Keratinocyte (primary cell): Measurements from ENCODE around the gene CISD1. TPM values are rescaled to one million over a fixed set of nuclear protein-coding genes. Genes with fewer than 3 reads are reported as not detected.
"Not testable (repeated sequence)": the region's sequence is repeated elsewhere in the genome, so short reads cannot be mapped to it uniquely, and the experiment has no call there.

Source experiments
- DNase-seq: peaks from one replicate; pipeline ENCODE4 v3.0.0-alpha.2; 2011; ENCODE audit warnings: low read depth, missing footprints, low spot score
- FAIRE-seq: peaks from 2 replicates; lab custom pipeline; 2011; peaks lifted over from hg19 to GRCh38; lab: Jason Lieb, UNC
- H2AFZ ChIP-seq: 2 replicates; pipeline ENCODE4 v1.6.0; 2012; ENCODE audit warnings: low read length, control low read depth, inconsistent platforms; ENCODE audit not compliant: control insufficient read depth
- H3K27ac ChIP-seq: 2 replicates; pipeline ENCODE4 v1.5.1; 2011; ENCODE audit warnings: low read length; ENCODE audit not compliant: control insufficient read depth, insufficient read depth
- H3K27me3 ChIP-seq: 3 replicates; pipeline ENCODE4 v1.6.0; 2011; ENCODE audit warnings: low read length; ENCODE audit not compliant: control insufficient read depth, insufficient read depth; ENCODE audit errors: extremely low read depth
- H3K36me3 ChIP-seq, 2 experiments: 2 replicates in 1 of 2; 3 replicates in 1 of 2; pipeline ENCODE4 v1.5.1; 2011; ENCODE audit warnings: low read length in 2 of 2, mild to moderate bottlenecking in 1 of 2; ENCODE audit not compliant: control insufficient read depth in 2 of 2, insufficient read depth in 2 of 2; ENCODE audit errors: extremely low read depth in 1 of 2
- H3K4me1 ChIP-seq: 3 replicates; pipeline ENCODE4 v1.5.1; 2011; ENCODE audit warnings: low read length; ENCODE audit not compliant: control insufficient read depth, insufficient read depth; ENCODE audit errors: extremely low read depth
- H3K4me2 ChIP-seq: 3 replicates; pipeline ENCODE4 v1.6.0; 2011; ENCODE audit warnings: low read depth, low read length; ENCODE audit not compliant: control insufficient read depth, insufficient read depth; ENCODE audit errors: extremely low read depth
- H3K4me3 ChIP-seq, 3 experiments: fragments of 200-600 bp in 1 of 3; sonication (generic) in 1 of 3; 2 replicates in 2 of 3; 3 replicates in 1 of 3; pipeline ENCODE4 v1.5.1; 2011 to 2016; ENCODE audit warnings: low read length in 3 of 3, mild to moderate bottlenecking in 3 of 3, control low read depth in 2 of 3, inconsistent platforms in 1 of 3, low read depth in 1 of 3, mixed read lengths in 1 of 3, mixed run types in 1 of 3, moderate library complexity in 1 of 3; ENCODE audit not compliant: control insufficient read depth in 2 of 3, insufficient read depth in 2 of 3; ENCODE audit errors: extremely low read depth in 1 of 3
- H3K79me2 ChIP-seq: 2 replicates; pipeline ENCODE4 v1.6.0; 2012; ENCODE audit warnings: low read length; ENCODE audit not compliant: control insufficient read depth, insufficient read depth
- H3K9ac ChIP-seq: 3 replicates; pipeline ENCODE4 v1.6.0; 2011; ENCODE audit warnings: low read length; ENCODE audit not compliant: control insufficient read depth, insufficient read depth; ENCODE audit errors: extremely low read depth
- H3K9me1 ChIP-seq: 3 replicates; pipeline ENCODE4 v1.6.0; 2011; ENCODE audit warnings: low read length; ENCODE audit not compliant: control insufficient read depth, insufficient read depth; ENCODE audit errors: extremely low read depth
- H3K9me3 ChIP-seq: 2 replicates; pipeline ENCODE4 v1.5.1; 2012; ENCODE audit warnings: low read depth, low read length; ENCODE audit not compliant: control insufficient read depth
- H4K20me1 ChIP-seq: 3 replicates; pipeline ENCODE4 v1.6.0; 2011; ENCODE audit warnings: low read length; ENCODE audit not compliant: control insufficient read depth, insufficient read depth; ENCODE audit errors: extremely low read depth
- EZH2 ChIP-seq: IDR thresholded peaks from one replicate; pipeline ENCODE4 v1.6.1; 2012; ENCODE audit warnings: inconsistent platforms, mild to moderate bottlenecking, low read length, moderate library complexity
- dilution Hi-C: fragments of 300-500 bp; cut with MboI; formaldehyde crosslinking; loops from one replicate; pipeline ENCODE4 v1.7.0; 2020; ENCODE audit warnings: low sequenced_read_pairs; ENCODE audit not compliant: extremely low pct_ligation_motif_present
- polyA plus RNA-seq, 5 experiments: library from polyadenylated mRNA; depleted of rRNA in 3 of 5; stranded (reverse) in 3 of 5; stranded (forward) in 1 of 5; unstranded in 1 of 5; fragments of >200 nt; gene quantifications; 1 replicate in 1 of 5; 2 replicates in 3 of 5; 3 replicates in 1 of 5; pipeline versions ENCODE4 v1.2.1 to v1.2.3, GENCODE V29; 2011 to 2012; ENCODE audit warnings: missing spikeins in 2 of 5, low read depth in 1 of 5, low replicate concordance in 1 of 5
- TF ChIP-seq, protein P1 (sequence below), 3 experiments: IDR thresholded peaks in 1 of 3; conservative IDR thresholded peaks in 1 of 3; optimal IDR thresholded peaks in 1 of 3; 2 replicates in 2 of 3; 3 replicates in 1 of 3; pipeline versions ENCODE3 to v1.5.1; 2011; ENCODE audit warnings: low read length in 3 of 3, mild to moderate bottlenecking in 3 of 3, moderate library complexity in 2 of 3, control low read depth in 1 of 3, inconsistent platforms in 1 of 3; ENCODE audit not compliant: insufficient read depth in 2 of 3; ENCODE audit errors: extremely low read depth in 1 of 3

The CISD1 gene
- polyA plus RNA-seq, 1 donor (not counting 4 experiments of a cell fraction or from before 2014, with no cell fraction given), result 81.7 TPM

DNA sequence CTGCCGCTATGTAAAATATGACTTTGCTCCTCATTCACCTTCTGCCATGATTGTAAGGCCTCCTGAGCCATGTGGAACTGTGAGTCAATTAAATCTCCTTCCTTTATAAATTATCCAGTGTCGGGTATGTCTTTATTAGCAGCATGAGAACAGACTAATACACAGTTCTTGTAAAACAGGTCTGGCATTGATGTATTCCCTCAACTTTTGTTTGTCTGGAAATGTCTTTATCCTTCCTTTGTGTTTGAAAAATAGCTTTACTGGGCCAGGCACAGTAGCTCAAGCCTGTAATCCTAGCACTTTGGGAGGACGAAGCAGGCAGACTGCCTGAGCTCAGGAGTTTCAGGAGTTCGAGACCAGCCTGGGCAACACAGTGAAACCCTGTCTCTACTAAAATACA is 15.8 kb upstream of the CISD1 start:
- H3K9me3 ChIP-seq, result no peaks in the 10 kb centered on the region
- no peak overlapping the region for H3K27ac ChIP-seq
- no peaks in the 10 kb centered on the region for H3K9me1 ChIP-seq
- H3K4me2 ChIP-seq, result no peak overlapping the region
- DNase-seq, result no peak
- H3K4me3 ChIP-seq, result no peak overlapping the region
- no peak overlapping the region for H3K9ac ChIP-seq
- no peaks in the 10 kb centered on the region for H4K20me1 ChIP-seq
- no peaks in the 10 kb centered on the region for H3K36me3 ChIP-seq
- no peaks in the 10 kb centered on the region for H3K79me2 ChIP-seq
- TF ChIP-seq, protein P1, sequence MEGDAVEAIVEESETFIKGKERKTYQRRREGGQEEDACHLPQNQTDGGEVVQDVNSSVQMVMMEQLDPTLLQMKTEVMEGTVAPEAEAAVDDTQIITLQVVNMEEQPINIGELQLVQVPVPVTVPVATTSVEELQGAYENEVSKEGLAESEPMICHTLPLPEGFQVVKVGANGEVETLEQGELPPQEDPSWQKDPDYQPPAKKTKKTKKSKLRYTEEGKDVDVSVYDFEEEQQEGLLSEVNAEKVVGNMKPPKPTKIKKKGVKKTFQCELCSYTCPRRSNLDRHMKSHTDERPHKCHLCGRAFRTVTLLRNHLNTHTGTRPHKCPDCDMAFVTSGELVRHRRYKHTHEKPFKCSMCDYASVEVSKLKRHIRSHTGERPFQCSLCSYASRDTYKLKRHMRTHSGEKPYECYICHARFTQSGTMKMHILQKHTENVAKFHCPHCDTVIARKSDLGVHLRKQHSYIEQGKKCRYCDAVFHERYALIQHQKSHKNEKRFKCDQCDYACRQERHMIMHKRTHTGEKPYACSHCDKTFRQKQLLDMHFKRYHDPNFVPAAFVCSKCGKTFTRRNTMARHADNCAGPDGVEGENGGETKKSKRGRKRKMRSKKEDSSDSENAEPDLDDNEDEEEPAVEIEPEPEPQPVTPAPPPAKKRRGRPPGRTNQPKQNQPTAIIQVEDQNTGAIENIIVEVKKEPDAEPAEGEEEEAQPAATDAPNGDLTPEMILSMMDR (optimal IDR thresholded peaks at IDR 0.05 in 1 of 3, IDR thresholded peaks at IDR 0.05 in 1 of 3, conservative IDR thresholded peaks at IDR 0.05 in 1 of 3; ENCODE audit: extremely low read depth in 1 of 3, insufficient read depth in 2 of 3, low read length in 3 of 3), result no peak
- no peak for TF ChIP-seq EZH2
- no peak for FAIRE-seq
- H2AFZ ChIP-seq, result no peak overlapping the region
- H3K27me3 ChIP-seq, result no peaks in the 10 kb centered on the region
- dilution Hi-C loops, result no loop called here
- H3K4me1 ChIP-seq, result no peaks in the 10 kb centered on the region

DNA sequence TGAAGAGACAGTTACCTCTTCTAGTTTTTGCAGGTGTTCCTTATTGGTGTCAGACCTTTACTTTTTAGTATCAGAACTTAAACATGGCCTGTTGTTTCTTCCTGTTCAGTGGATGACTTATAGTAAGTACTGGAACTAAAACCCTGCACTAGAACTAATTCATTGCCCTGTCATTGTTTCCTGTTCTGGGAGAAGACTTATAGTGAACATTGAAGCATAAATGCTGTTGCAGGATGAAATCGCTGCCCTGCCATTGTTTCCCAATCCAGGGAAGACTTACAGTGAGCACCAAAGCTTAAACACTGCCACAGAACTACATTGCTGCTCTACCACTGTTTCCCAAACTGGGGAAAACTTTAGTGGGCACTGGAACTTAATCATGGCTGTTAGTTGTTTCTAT is 14.3 kb upstream of the CISD1 start:
- Histone ChIP-seq H3K27me3 (no peaks in the 10 kb centered on the region), H4K20me1 (no peaks in the 10 kb centered on the region), H3K9ac (no peak overlapping the region), H2AFZ (no peak overlapping the region), H3K9me1 (no peaks in the 10 kb centered on the region), H3K79me2 (no peaks in the 10 kb centered on the region), H3K9me3 (no peaks in the 10 kb centered on the region), H3K4me3 (no peak overlapping the region), H3K36me3 (no peaks in the 10 kb centered on the region), H3K4me1 (no peaks in the 10 kb centered on the region), H3K4me2 (no peak overlapping the region), H3K27ac (no peak overlapping the region)
- TF ChIP-seq EZH2, result no peak
- TF ChIP-seq, protein P1 (optimal IDR thresholded peaks at IDR 0.05 in 1 of 3, IDR thresholded peaks at IDR 0.05 in 1 of 3, conservative IDR thresholded peaks at IDR 0.05 in 1 of 3; ENCODE audit: extremely low read depth in 1 of 3, insufficient read depth in 2 of 3, low read length in 3 of 3), result no peak
- dilution Hi-C loops, result no loop called here
- FAIRE-seq, result no peak
- no peak for DNase-seq

DNA sequence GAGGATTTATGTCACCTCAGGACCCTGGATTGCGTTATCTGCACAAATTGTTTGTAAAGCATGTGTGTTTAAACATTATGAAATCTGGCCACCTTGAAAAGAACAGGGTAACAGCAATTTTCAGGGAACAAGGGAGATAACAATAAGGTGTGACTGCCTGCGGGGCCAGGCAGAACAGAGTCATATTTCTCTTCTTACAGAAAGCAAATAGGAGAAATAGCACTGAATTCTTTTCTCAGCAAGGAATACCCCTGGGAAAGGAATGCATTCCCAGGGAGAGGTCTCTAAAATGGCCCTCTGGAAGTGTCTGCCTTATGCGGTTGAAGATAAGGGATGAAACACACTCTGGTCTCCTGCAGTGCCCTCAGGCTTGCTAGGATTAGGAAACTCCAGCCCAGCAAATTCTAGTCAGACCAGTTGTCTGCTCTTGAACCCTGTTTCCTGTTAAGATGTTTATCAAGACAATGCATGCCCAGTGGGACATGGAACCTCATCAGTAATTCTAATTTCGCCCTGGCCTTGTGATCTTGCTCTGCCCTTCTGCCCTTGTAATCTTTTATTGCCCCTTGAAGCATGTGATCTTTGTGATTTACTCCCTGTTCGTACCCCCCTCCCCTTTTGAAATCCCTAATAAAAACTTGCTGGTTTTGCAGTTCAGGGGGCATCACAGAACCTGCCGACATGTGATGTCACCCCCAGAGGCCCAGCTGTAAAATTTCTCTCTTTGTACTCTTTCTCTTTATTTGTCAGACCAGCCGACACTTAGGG is 12.8 kb upstream of the CISD1 start:
- H3K4me1 ChIP-seq, DNase-seq, H4K20me1 ChIP-seq, H3K27me3 ChIP-seq, H3K36me3 ChIP-seq, H3K9me1 ChIP-seq, H3K79me2 ChIP-seq, H3K27ac ChIP-seq, H3K4me2 ChIP-seq, FAIRE-seq, dilution Hi-C loops, H3K9ac ChIP-seq, H3K9me3 ChIP-seq, H3K4me3 ChIP-seq, H2AFZ ChIP-seq: not testable (repeated sequence)
